ENCODE results near the gene CHST13.

- TF ChIP-seq POLR2A (IDR thresholded peaks at IDR 0.05) (no peak), CTCF (IDR thresholded peaks at IDR 0.05) (no peak), POLR2AphosphoS5 (IDR thresholded peaks at IDR 0.05) (no peak)
Observed at GRCh38 chr3:126503701-126504100, 20.3 kb upstream of the CHST13 start.
